NCI-H2171 treated with DMSO at 0.1 percent for 48 hours (cell line): Measurements from ENCODE around the gene STK24.

Experiments
- DNase-seq: peaks from one replicate; lab custom pipeline; 2025; lab: John Stamatoyannopoulos, UW

STK24 gene

GRCh38 chr13:98489446-98490194, 87.3 kb downstream of the STK24 start:
- peak; percentile 55 for DNase-seq

- peak; percentile 14 for DNase-seq
These were observed 88.2 kb downstream of the STK24 start for GRCh38 chr13:98488736-98489135.

GRCh38 chr13:98487522-98487921, 89.4 kb downstream of the STK24 start:
- no peak for DNase-seq

GRCh38 chr13:98487016-98487415, 89.9 kb downstream of the STK24 start:
- DNase-seq, result no peak

GRCh38 chr13:98486412-98486811, 90.5 kb downstream of the STK24 start:
- DNase-seq, result no peak

GRCh38 chr13:98485561-98485960, 91.3 kb downstream of the STK24 start:
- no peak for DNase-seq

GRCh38 chr13:98484289-98485219, 92.4 kb downstream of the STK24 start:
- DNase-seq, result peak; percentile 70

GRCh38 chr13:98483601-98484288, 93.2 kb downstream of the STK24 start:
- DNase-seq, result no peak

- DNase-seq, result no peak
These were observed 94.1 kb downstream of the STK24 start for GRCh38 chr13:98482476-98483444.

GRCh38 chr13:98480915-98481877, 95.7 kb downstream of the STK24 start:
- peak; percentile 92 for DNase-seq

GRCh38 chr13:98479496-98480003, 97.4 kb downstream of the STK24 start:
- no peak for DNase-seq

- no peak for DNase-seq
These were observed 98.4 kb downstream of the STK24 start for GRCh38 chr13:98478189-98479129.

- no peak for DNase-seq
These were observed 100.4 kb downstream of the STK24 start for GRCh38 chr13:98476538-98476966.

GRCh38 chr13:98476106-98476505, 100.8 kb downstream of the STK24 start:
- DNase-seq, result no peak

- DNase-seq, result no peak
These were observed 101.4 kb downstream of the STK24 start for GRCh38 chr13:98475522-98475921.

- no peak for DNase-seq
These were observed 102.1 kb downstream of the STK24 start for GRCh38 chr13:98474761-98475160.

- no peak for DNase-seq
These were observed 102.6 kb downstream of the STK24 start for GRCh38 chr13:98474292-98474691.

GRCh38 chr13:98473788-98474144, 103.1 kb downstream of the STK24 start:
- DNase-seq, result no peak
